ENCODE results near the gene UAP1L1. TPM values are rescaled to one million over a fixed set of nuclear protein-coding genes. Genes with fewer than 3 reads are reported as not detected.

The UAP1L1 gene
- total and polyA plus RNA-seq, 9 of the 15 experiments (the other 6 are each of a cell fraction or from before 2014, with no cell fraction given) = 0.20 to 8.6 (median 3.7) TPM

DNA sequence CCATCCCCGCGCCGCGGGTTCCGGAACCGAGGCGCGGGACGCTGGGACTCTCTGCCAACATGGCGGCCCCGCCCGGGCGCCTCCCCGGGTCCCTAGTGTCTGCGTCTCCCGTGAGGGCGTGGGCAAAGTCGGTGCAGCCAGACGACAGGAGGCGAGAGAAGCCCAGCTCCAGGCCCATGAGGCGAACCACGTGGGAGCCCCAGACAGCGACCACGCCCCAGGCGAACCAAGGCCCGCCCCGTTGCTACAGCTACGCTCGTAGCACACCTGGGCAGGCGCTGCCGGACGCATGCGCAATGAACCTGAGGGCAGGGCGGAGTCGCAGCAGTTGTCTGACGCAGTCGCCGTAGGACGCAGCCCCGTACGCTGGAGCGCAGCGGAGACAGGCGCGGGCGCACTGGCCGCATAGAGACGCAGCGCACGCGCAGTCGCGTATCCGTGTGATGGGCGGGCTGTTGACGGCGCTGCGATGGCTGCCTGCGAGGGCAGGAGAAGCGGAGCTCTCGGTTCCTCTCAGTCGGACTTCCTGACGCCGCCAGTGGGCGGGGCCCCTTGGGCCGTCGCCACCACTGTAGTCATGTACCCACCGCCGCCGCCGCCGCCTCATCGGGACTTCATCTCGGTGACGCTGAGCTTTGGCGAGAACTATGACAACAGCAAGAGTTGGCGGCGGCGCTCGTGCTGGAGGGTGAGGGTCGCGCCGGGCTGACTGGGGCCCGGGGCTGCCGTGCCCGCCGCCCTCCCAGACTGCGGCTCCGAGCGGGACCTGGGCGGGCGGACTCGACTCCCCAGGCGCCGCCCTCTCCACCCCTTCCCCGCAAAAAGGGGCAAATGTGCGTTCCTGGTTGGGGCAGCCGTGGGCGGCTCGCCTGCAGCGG, 9.5 kb downstream of the UAP1L1 start, which contains the start of gene MAN1B1 (continued):
- peak; percentile 69 for TF ChIP-seq TAF1 (IDR thresholded peaks at IDR 0.05; ENCODE audit: control insufficient read depth, extremely low read depth, insufficient read depth, low read length, severe bottlenecking)
- peak; percentile 87 for TF ChIP-seq CREB1 (IDR thresholded peaks at IDR 0.05)
- TF ChIP-seq CREB1 (CRISPR knock-in tag; IDR thresholded peaks at IDR 0.05) = peak; percentile 92
- no peak for TF ChIP-seq DPF2 (IDR thresholded peaks at IDR 0.05)
- TF ChIP-seq, protein P1, sequence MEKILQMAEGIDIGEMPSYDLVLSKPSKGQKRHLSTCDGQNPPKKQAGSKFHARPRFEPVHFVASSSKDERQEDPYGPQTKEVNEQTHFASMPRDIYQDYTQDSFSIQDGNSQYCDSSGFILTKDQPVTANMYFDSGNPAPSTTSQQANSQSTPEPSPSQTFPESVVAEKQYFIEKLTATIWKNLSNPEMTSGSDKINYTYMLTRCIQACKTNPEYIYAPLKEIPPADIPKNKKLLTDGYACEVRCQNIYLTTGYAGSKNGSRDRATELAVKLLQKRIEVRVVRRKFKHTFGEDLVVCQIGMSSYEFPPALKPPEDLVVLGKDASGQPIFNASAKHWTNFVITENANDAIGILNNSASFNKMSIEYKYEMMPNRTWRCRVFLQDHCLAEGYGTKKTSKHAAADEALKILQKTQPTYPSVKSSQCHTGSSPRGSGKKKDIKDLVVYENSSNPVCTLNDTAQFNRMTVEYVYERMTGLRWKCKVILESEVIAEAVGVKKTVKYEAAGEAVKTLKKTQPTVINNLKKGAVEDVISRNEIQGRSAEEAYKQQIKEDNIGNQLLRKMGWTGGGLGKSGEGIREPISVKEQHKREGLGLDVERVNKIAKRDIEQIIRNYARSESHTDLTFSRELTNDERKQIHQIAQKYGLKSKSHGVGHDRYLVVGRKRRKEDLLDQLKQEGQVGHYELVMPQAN (IDR thresholded peaks at IDR 0.05; ENCODE audit: borderline replicate concordance) = peak; percentile 94; the same call in 1 of the 2 replicates
- TF ChIP-seq SMARCE1 (IDR thresholded peaks at IDR 0.05) = no peak
- TF ChIP-seq, protein P2, sequence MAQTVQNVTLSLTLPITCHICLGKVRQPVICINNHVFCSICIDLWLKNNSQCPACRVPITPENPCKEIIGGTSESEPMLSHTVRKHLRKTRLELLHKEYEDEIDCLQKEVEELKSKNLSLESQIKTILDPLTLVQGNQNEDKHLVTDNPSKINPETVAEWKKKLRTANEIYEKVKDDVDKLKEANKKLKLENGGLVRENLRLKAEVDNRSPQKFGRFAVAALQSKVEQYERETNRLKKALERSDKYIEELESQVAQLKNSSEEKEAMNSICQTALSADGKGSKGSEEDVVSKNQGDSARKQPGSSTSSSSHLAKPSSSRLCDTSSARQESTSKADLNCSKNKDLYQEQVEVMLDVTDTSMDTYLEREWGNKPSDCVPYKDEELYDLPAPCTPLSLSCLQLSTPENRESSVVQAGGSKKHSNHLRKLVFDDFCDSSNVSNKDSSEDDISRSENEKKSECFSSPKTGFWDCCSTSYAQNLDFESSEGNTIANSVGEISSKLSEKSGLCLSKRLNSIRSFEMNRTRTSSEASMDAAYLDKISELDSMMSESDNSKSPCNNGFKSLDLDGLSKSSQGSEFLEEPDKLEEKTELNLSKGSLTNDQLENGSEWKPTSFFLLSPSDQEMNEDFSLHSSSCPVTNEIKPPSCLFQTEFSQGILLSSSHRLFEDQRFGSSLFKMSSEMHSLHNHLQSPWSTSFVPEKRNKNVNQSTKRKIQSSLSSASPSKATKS (CRISPR knock-in tag; IDR thresholded peaks at IDR 0.05) = no peak
- TF ChIP-seq, protein P3, sequence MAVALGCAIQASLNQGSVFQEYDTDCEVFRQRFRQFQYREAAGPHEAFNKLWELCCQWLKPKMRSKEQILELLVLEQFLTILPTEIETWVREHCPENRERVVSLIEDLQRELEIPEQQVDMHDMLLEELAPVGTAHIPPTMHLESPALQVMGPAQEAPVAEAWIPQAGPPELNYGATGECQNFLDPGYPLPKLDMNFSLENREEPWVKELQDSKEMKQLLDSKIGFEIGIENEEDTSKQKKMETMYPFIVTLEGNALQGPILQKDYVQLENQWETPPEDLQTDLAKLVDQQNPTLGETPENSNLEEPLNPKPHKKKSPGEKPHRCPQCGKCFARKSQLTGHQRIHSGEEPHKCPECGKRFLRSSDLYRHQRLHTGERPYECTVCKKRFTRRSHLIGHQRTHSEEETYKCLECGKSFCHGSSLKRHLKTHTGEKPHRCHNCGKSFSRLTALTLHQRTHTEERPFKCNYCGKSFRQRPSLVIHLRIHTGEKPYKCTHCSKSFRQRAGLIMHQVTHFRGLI (CRISPR knock-in tag; IDR thresholded peaks at IDR 0.05) = peak; percentile 8; the same call in 1 of the 2 replicates
- TF ChIP-seq TAF15 (IDR thresholded peaks at IDR 0.05; ENCODE audit: low read depth, low read length) = peak; percentile 66; the same call in 1 of the 2 replicates
- no peak for TF ChIP-seq ZNF512 (tag; IDR thresholded peaks at IDR 0.05)
- no peak for TF ChIP-seq MLX (CRISPR knock-in tag; conservative IDR thresholded peaks at IDR 0.05)
- no peak for TF ChIP-seq RAD21 (CRISPR knock-in tag; conservative IDR thresholded peaks at IDR 0.05 in 1 of 2, IDR thresholded peaks at IDR 0.05 in 1 of 2)
- TF ChIP-seq ZNF121 (CRISPR knock-in tag; conservative IDR thresholded peaks at IDR 0.05) = no peak

Measured in K562 (cell line).